B cell (primary cell): Measurements from ENCODE around the gene CLEC19A.

Experiments used
- CTCF ChIP-seq: fragments of 200-600 bp; IDR thresholded peaks from one replicate; pipeline ENCODE4 v1.8.0; 2022; ENCODE audit warnings: antibody characterized with exemption, mild to moderate bottlenecking
- EZH2 ChIP-seq: IDR thresholded peaks from 2 replicates; pipeline ENCODE4 v1.6.1; 2012; ENCODE audit warnings: borderline replicate concordance, low read depth, mild to moderate bottlenecking, moderate library complexity, low read length; ENCODE audit not compliant: insufficient read depth, poor library complexity, severe bottlenecking

- no peak for TF ChIP-seq CTCF
- no peak for TF ChIP-seq EZH2
Measured at GRCh38 chr16:19283637-19284036, 1.9 kb upstream of the CLEC19A start.
